NCI-H2107 treated with DMSO at 0.1 percent for 48 hours (cell line): Measurements from ENCODE around the gene NEU2.
"Not testable (repeated sequence)": the region's sequence is repeated elsewhere in the genome, so short reads cannot be mapped to it uniquely, and the experiment has no call there.

ENCODE experiments used
- DNase-seq: peaks from one replicate; lab custom pipeline; 2025; ENCODE audit not compliant: unreplicated experiment; lab: John Stamatoyannopoulos, UW

Gene NEU2

DNA sequence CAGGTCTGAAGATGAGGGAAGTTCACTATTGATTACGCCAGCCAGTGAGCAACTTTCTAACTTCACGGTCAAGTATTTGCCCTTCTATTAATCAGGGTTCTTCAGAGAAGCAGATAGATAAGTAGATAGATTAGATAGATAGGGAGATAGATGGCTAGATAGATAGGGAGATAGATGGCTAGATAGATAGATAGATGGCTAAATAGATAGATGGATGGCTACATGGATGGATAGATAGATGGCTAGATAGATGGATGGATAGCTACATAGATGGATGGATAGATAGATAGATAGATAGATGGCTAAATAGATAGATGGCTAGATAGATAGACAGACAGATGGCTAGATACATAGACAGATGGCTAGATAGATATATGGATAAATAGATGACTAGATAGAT lies 22.9 kb downstream of the NEU2 start:
- DNase-seq, result no peak

DNA sequence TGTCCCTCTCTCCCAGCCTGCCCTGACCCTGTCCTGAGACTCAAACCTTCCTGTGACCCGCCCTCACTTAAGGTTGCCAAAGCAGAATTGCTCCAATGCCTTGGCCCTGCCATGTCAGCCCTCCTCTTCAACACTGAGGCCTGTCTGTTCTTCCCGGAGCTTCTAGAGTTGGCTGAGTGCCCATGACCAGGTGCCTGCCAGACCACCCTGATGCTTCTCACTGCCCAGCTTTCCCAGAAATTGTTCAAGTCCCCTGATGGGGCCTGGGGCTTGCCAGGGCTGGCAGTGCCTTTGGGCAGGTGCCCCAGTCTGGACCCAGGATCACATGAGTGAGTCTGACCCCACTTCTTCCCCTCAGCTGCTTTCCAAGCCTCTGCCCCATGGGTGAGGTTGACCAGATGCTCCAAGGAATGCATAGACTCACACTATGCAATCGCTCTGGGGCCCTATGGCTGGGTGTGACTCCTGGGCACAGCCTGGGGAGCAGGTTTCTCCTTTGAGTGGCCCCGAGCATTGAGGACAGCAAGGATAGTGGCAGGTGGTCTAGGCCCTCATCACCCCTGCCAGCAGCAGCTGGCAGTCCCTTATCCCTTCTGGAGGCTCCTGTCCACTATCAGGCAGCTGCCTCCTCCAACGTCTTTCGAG lies 24.6 kb downstream of the NEU2 start:
- no peak for DNase-seq

DNA sequence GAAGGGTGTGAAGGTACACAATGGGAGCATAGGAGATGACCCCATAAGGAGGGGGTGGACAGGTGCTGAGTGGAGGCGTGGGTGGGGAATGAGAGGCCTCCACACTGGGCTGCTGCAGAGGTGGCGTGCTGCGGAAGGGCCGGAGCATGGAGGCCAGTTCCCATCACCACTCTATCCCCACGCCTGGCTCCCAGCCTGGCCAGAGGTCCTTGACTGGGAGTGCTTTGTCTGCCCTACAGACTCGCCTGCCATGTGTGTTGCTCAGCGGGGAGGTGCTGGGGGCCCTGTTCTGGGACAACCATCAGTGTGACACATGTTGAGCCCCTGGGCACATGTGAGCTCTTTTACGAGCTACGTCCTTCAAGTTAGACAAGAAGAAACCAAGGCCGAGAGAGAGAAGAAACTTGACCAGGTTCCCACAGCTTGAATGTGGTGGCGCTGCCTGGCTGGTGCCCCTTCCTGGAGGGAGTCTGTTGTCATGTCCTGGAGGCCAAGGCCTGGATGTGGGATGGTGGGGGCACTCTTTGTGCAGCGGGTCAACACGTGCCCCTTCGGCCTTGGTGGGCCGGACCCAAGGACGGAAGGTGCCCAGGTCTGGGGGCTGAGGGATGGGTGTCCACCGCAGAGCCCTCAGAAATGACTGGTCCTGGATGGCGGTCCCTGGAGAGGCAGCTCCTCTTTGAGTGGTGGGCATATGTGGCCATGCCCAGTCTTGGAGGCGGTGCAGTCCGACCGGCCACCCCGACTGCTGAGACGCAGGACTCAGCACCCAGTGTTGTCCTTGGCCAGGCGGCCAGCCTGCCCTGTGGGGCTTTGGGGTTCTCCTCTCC lies 26.5 kb downstream of the NEU2 start:
- no peak for DNase-seq

DNA sequence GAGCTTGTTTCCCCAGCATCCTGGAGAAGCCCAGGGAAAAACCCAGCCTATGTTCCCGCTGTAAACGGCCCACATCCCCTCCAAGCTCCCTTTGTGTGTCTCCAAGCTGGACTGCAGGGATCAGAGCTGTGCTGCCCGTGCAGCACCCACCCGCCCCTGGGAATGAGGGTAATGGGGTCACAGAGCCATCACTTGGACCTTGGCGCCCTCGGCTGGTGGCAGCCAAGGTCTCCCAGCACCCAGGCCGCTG lies 27.0 kb downstream of the NEU2 start:
- DNase-seq, result no peak

DNA sequence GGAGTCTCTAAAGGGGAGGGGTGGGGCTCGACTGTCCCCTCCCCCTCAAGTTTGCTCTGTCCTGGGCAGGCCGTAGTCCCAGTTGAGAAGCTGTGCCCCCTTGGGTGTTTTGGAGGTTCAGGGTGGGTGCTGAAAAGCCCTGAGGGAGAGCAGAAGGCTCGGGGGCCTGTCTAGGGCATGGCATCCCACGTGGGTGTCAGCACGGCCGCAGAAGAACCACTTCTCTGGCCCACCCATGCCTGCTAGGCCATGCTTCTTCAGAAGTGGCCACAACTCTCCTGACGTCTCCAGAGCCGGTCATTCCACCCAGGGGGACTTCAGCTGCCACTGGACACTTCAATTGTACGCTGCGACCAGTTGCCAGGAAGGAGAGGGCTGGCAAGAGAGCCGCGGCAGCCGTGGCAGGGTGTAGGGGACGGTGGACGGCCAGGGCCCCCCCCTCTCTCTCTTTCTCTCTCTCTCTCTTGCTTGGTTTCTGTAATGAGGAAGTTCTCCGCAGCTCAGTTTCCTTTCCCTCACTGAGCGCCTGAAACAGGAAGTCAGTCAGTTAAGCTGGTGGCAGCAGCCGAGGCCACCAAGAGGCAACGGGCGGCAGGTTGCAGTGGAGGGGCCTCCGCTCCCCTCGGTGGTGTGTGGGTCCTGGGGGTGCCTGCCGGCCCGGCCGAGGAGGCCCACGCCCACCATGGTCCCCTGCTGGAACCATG lies 27.5 kb downstream of the NEU2 start, which contains the start of gene INPP5D:
Gene INPP5D (plus strand): TSS at position 546 of the 704 bp plus-strand sequence. CDS start 137 bp downstream, at position 683.
- no peak for DNase-seq

DNA sequence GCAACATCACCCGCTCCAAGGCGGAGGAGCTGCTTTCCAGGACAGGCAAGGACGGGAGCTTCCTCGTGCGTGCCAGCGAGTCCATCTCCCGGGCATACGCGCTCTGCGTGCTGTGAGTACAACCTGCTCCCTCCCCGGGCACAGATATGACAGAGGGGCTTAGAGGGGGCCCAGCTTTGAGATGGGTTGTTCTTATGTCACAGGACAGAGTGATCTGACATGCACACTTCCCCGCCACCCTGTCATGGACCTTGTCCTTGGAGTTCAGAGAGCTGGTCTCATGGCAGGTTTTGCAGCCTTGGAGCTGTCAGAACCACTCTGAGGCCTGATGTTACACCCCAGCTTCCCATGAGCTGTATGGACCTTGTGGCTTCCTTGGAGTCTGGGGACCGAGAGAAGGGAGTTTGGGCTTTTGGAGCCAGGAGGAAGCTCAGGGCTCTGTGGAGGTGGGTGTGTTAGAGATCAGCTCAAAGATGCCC lies 28.1 kb downstream of the NEU2 start:
- DNase-seq, result no peak

DNA sequence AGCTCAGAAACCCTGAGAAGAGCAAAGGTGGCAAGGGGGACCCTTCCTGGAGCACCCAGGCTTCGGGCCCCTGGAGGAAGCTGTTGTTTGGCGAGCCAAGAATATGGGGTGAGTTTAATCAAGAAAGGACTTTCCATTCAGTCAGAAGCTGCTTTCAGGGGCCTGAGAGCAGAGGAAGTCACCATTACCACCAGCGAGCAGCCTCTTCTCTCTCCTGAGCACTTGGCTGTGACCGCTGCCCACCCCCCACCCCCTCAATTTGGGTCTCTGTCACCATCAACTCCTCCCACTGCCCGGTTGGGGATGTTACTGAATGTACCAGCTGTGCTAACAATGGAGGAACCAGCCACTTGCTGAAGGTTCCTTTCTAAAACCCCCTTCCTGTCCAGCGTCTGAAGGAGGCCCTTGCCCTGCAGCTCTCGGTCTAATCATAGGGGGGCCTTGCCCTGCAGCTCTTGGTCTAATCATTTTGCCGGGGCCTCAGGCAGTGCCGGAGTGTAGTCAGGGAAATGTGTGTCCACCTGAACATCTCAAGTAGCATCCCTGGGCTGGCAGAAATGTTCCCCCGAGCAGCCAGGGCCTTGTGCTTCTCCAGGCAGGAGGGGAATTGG lies 28.6 kb downstream of the NEU2 start:
- no peak for DNase-seq

DNA sequence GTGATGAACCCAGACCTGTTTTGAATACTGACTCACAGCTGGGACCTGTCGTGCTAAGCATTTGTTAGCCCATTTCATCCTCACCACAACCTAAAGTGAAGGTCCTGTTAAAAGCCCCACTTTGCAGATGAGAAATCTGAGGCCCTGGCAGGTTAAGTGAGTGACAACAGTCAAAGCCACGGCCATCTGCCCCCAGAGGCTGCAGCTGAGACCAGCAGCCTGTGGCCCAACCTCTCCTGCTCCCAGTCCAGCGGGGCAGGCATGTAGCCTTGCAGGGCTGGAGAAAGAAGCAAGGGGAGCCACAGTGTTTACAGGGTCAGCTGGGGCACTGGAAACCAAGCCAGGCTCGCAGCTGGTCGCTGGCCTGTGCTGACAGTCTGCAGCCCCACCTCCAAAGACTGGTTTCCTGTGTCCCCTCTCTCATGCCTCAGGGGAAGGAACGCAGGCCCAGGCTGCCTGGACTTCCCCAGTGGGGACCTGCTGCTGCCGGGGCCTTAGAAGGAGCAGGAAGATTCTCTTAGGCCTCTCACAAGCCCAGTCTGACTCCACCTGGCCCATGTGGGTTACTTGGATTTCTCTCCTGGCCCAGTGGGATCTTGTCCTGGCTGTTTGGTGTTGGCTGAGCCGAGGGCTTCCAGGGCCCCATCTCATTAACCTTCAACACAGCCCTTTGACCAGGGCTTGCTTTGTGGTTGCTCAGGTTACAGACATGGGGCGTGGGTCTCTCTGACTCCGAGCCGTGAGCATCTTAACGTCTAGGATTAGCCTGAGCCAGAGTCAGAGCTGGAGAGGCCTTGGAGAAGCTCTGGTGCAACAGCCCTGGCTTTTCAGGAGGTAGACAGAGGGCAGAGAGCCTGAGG lies 29.3 kb downstream of the NEU2 start:
- no peak for DNase-seq

DNA sequence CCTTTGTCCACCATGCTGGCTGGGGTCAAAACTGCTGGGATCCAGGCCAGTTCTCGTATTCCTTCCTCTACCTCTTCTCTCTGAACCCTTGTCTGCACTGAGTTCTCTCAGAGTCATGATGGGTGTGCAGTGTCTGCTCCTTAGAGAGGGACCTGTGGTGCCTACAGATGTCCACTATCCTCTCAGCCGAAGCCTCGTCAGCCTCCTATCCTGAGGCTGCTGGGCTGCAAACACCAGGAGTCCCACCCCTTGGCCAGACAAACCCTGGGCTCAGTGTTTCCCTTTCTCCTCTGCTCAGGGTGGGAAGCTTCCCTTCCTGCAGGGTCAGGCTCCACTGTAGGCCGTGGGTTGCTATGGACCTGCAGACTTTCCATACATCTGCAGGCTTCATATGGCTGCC lies 30.0 kb downstream of the NEU2 start:
- no peak for DNase-seq

DNA sequence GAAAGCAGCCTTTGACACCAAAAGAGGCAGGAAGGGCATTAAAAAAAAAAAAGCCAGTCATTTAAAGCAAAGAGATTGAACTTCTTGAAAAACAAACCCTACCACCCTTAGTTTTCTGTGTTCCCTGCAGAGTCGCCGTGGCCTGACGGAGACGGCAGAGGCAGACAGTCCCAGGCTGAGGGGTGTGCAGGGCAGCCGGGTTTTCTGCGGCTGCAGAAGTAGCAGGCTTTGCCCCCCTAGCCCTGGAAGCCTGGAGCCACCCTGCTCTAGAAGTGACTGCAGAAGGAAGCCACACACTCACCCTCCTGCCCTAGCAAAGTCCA lies 30.4 kb downstream of the NEU2 start:
- DNase-seq, result no peak

DNA sequence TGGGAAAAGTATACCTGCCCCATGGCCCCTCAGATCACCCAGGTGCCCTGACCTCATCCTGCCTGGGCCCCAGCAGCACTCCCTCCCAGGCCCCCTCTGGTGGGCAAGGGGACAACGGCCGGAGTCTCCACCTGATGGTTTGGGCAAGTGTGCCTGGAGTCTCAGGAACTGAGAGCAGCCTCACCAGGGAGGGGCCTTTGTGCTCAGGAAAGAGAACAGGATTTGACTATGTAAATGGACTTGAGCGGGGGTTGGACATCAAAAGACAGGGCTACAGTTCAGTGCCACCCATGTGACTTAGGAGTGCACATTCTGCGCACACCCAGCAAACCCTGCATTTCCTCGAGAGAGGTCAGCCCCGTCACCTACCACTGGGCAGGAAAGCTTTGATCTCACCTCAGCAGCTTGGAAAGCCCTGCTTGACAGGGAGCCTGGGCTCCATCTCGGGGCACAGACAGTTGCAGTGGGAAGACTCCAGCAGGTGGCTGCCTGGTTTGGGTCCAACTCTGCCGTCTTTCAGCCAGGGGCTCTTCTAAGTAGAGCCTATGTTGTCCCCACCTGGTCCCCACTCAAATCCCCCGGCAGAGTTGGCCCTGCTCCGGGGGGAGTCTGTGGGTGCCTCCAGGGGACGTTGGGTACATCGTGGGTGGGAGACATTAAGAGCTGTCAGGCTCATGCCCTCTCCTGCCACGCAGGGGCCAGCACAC lies 30.9 kb downstream of the NEU2 start:
- no peak for DNase-seq

DNA sequence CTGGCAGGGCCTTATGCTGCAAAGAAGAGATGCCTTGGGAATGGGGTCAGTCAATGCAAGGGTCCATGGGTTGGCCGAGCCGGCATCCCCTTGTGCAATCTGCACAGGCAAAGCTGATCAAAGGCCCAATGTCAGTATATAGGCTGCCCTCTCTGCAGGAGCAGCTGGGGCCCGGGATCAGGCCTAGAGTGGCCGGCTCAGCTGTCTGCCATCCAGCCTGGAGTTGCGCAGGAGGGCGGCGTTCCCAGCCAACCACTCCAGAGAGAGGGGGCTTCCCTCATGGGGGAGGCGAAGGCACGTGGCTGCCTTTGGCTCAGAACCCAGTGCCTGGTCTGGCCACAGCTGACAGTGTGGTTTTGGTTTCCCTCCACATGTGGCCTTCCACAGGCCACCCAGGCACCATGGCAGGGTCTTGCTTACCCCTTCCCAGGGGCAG lies 31.5 kb downstream of the NEU2 start:
- no peak for DNase-seq

DNA sequence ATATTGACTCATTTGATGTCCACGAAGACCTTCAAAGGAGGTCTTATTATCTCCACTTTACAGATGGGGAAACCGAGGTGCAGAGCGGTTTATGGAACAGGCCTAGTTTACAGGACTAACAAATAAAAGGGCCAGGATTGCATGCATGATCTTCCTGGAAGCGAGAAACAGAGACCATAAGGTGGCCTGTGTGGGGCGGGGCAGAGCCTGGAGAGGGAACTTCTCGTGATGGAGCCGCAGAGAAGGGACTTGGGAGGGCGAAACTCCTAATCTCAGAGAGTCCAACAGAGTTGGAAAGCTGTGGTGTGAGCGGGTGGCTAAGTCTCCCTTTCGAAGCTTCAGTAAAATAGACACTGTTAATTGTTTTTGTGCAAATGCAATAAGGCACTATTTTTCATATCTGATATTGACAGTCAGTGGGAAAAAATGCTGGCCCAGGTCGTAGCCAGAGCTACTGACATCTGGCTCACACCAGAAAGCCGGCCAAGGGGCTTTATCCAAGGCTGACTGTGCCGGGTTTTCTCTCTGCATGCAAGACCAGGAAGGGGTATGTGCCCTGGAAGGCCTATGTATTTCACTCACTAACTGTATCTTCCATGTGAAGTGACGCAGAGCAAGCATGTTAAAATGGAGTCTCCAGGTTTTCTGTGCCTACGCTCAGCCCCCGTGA lies 32.2 kb downstream of the NEU2 start:
- no peak for DNase-seq

DNA sequence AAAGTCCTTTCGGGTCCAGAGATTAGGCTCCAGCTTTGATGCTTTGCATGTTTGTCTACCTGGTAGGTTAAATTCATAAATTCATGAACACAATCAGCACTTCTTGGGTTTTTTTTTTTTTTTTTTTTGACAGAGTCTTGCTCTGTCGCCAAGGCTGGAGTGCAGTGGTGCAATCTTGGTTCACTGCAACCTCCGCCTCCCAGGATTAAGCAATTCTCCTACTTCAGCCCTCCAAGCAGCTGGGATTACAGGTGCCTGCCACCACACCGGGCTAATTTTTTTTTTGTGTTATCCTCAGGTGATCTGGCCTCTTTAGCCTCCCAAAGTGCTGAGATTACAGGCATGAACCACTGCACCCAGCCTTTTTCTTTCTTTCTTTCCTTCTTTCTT lies 32.7 kb downstream of the NEU2 start:
- not testable (repeated sequence) for DNase-seq

DNA sequence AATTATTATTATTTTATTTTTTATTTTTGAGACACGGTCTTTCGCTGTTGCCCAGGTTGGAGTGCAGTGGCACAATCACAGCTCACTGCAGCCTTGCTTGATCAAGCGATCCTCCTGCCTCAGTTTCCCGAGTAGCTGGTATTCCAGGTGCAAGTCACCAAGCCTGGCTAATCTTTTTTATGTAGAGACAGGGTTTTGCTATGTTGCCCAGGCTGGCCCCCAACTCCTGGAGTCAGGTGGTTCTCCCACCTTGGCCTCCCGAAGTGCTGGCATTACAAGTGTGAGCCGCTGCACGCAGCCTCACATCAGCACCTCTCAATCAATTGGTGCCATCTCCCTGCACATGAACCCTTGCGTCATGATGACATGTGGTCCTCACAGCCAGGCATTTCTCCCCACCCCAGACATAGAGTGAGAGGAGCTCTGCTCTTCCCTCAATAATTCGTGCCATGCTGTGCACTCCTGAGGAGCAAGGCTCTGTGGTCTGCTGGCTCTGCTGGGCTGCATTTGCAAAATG lies 33.5 kb downstream of the NEU2 start:
- no peak for DNase-seq

DNA sequence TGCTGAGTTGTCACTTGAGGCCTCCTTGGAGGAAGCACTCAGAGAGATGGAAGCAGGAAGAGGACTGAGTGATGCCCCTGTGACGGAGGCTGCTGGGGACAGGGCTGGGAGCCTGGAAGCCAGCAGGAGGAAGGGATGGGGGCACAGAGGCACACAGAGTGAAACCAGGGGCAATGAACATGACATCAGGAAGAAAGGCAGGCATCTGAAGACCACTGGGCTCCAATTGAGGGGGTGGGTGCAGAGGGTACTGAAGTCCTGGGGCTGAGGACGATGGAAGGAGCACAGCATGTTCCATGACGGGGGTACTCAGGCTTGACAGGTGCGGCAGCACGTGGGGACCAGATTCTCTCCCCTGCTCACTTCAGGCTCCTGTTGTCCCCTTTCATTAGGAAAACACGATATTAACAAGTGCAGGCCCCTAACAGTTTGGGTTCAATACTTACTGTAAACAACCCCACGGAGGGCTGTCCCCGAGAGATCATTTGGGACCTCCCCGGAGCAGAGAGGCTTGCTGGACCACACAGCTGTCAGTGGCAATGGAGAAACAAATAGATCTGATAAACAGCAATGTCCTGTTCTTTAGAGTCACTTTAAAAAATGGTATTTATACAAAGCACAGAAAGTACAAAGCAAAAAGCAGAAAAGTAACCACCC lies 36.4 kb downstream of the NEU2 start:
- no peak for DNase-seq

DNA sequence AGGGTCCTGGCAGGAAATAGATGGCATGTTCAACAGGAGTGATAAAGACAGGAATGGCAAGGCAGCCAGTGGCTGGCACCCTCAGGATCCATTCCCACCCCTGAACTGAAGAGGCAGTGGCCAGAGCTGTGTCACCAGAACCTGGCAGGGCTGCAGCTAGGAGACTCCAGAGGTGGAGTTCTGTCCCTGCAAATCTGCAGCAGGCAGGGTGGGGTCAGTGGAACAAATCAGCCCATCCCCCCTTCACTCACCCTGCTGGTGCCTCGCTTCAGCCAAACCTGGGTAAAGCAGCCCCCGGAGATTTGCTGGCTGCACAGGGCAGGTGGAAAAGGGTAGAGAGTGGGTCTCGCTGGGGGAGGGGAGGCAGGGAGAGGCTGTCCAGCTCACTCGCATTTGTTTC lies 40.4 kb downstream of the NEU2 start:
- DNase-seq, result no peak

DNA sequence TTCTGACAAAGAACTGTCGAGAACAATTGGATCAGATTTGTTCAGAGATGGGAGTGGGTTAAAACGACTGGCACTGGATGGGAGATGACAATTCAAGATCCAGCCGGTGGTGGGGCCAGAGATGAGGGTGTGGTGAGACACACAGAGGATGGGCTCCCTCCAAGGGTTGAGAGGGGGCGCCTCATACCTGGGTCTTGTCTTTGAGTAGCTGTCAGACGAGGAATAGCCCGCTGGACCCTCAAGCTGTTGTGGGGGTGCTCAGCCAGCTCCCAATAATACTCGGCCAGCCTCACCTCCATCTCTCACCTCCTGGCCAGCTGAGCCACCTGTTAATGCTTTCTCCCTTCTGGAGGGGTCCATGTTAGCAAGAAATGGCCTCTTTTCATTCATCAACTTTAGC lies 41.6 kb downstream of the NEU2 start:
- DNase-seq, result no peak
